K562 (cell line): ENCODE results near the gene FGGY. TPM values are rescaled to one million over a fixed set of nuclear protein-coding genes. Genes with fewer than 3 reads are reported as not detected.

Experiments
- ATAC-seq: fragments of 200-7000 bp; cut with Tn5 transposase; 3 replicates; pipeline ENCODE4 v1.9.1; 2020; ENCODE audit warnings: moderate library complexity
- BruUV-seq: library from RNA; stranded (reverse); fragments of 400-500 nt; replicated peaks from 2 replicates; lab custom pipeline; 2021; lab: Mats Ljungman, UMichigan
- CTCF ChIA-PET: fragments of 300-600 bp; formaldehyde crosslinking; extraction: SDS; loops from one replicate; lab custom pipeline; 2021; ENCODE audit warnings: low intra/inter-chr PET ratio; lab: Yijun Ruan, JAX
- POLR2A ChIA-PET: fragments of 300-600, 350-650 bp; sonication (Branson Sonifier 250); formaldehyde crosslinking; extraction: SDS; loops from one replicate; lab custom pipeline; 2021; ENCODE audit warnings: antibody characterized with exemption, inconsistent platforms; lab: Yijun Ruan, JAX
- DNase-seq, 4 experiments: peaks; one replicate each; pipeline versions ENCODE4 v3.0.0 to v3.0.0-alpha.2; 2011 to 2018; ENCODE audit warnings: low spot score in 3 of 4, mixed read lengths in 3 of 4; ENCODE audit errors: extremely low read depth in 1 of 4
- FAIRE-seq: peaks from 2 replicates; lab custom pipeline; 2011; peaks lifted over from hg19 to GRCh38; lab: Jason Lieb, UNC
- H2AFZ ChIP-seq: 2 replicates; pipeline ENCODE4 v1.6.0; 2011; ENCODE audit warnings: low read depth, low read length, control low read depth, inconsistent platforms
- H3K27ac ChIP-seq: fragments of 200-600 bp; 3 replicates; pipeline ENCODE4 v1.8.0; 2011; ENCODE audit warnings: low read depth, mild to moderate bottlenecking, control low read depth, inconsistent platforms, low read length, moderate library complexity, mixed read lengths; ENCODE audit errors: extremely low read depth
- H3K27me3 ChIP-seq, 2 experiments: fragments of 300-600 bp in 1 of 2; 2 replicates in 1 of 2; 3 replicates in 1 of 2; pipeline versions ENCODE4 v1.6.0 to v1.8.0; 2011; ENCODE audit warnings: inconsistent platforms in 2 of 2, low read length in 2 of 2, mild to moderate bottlenecking in 1 of 2, mixed read lengths in 1 of 2, moderate library complexity in 1 of 2; ENCODE audit not compliant: control insufficient read depth in 2 of 2, insufficient read depth in 2 of 2
- H3K36me3 ChIP-seq: fragments of 300-600 bp; 3 replicates; pipeline ENCODE4 v1.8.0; 2011; ENCODE audit warnings: mild to moderate bottlenecking, low read length, inconsistent platforms; ENCODE audit not compliant: control insufficient read depth, insufficient read depth
- H3K4me1 ChIP-seq, 2 experiments: fragments of 200-600 bp in 1 of 2; replicated peaks in 1 of 2; 2 replicates in 1 of 2; 3 replicates in 1 of 2; pipeline versions ENCODE4 v1.5.1 to v1.8.0; 2011; ENCODE audit warnings: inconsistent platforms in 2 of 2, low read length in 2 of 2, mild to moderate bottlenecking in 1 of 2, mixed read lengths in 1 of 2, moderate library complexity in 1 of 2; ENCODE audit not compliant: control insufficient read depth in 2 of 2, insufficient read depth in 2 of 2
- H3K4me2 ChIP-seq: 2 replicates; pipeline ENCODE4 v1.6.1; 2011; ENCODE audit warnings: low read length, control low read depth, inconsistent platforms, mixed read lengths; ENCODE audit not compliant: insufficient read depth
- H3K4me3 ChIP-seq: fragments of 200-600 bp; sonication (generic), shearing (Covaris generic); 2 replicates; pipeline ENCODE4 v1.5.1; 2016; ENCODE audit warnings: control low read depth, inconsistent platforms
- H3K79me2 ChIP-seq: fragments of 200-600 bp; 3 replicates; pipeline ENCODE4 v1.8.0; 2011; ENCODE audit warnings: low read length, inconsistent platforms; ENCODE audit not compliant: control insufficient read depth, insufficient read depth
- H3K9ac ChIP-seq, 2 experiments: 2 replicates each; pipeline versions ENCODE4 v1.6.0 to v1.6.1; 2011; ENCODE audit warnings: low read depth in 2 of 2, low read length in 2 of 2, control low read depth in 1 of 2, inconsistent platforms in 1 of 2, mild to moderate bottlenecking in 1 of 2, mixed read lengths in 1 of 2; ENCODE audit not compliant: insufficient read depth in 1 of 2
- H3K9me1 ChIP-seq: one replicate; pipeline ENCODE4 v1.6.0; 2011; ENCODE audit warnings: inconsistent platforms, mild to moderate bottlenecking, low read length, moderate library complexity; ENCODE audit not compliant: control insufficient read depth, insufficient read depth
- H3K9me3 ChIP-seq: replicated peaks from 2 replicates; pipeline ENCODE4 v1.5.1; 2011; ENCODE audit warnings: low read depth, low read length, inconsistent platforms; ENCODE audit not compliant: control insufficient read depth, insufficient read depth
- H4K20me1 ChIP-seq: replicated peaks from 2 replicates; pipeline ENCODE4 v1.6.1; 2011; ENCODE audit warnings: low read length, inconsistent platforms, mixed read lengths; ENCODE audit not compliant: control insufficient read depth, insufficient read depth
- MEF2D ChIP-seq: conservative IDR thresholded peaks from 2 replicates; pipeline ENCODE4 v1.6.1; 2016; ENCODE audit warnings: low read depth, missing genetic modification characterization, missing compliant biosample characterization
- MTA1 ChIP-seq: fragments of 450-650 bp; IDR thresholded peaks from 2 replicates; pipeline ENCODE4 v1.6.1; 2017; ENCODE audit warnings: borderline replicate concordance
- NR2C1 ChIP-seq, 2 experiments: fragments of 450-650 bp; IDR thresholded peaks; 2 replicates each; pipeline ENCODE4 v1.6.1; 2017; ENCODE audit warnings: mild to moderate bottlenecking in 2 of 2, antibody characterized with exemption in 1 of 2, inconsistent platforms in 1 of 2, missing compliant biosample characterization in 1 of 2, missing genetic modification characterization in 1 of 2
- TRIM24 ChIP-seq, 2 experiments: fragments of 450-650 bp; IDR thresholded peaks; 2 replicates each; pipeline ENCODE4 v1.6.1; 2016
- TRIM28 ChIP-seq: fragments of 450-650 bp; IDR thresholded peaks from 2 replicates; pipeline ENCODE4 v1.6.1; 2017
- U2AF1 ChIP-seq: fragments of 200-400 bp; formaldehyde crosslinking; optimal IDR thresholded peaks from 2 replicates; pipeline ENCODE3; 2017; ENCODE audit warnings: mild to moderate bottlenecking, low read depth, low read length, moderate library complexity
- U2AF2 ChIP-seq: fragments of 200-400 bp; formaldehyde crosslinking; optimal IDR thresholded peaks from 2 replicates; pipeline ENCODE3; 2017; ENCODE audit warnings: low read depth, mild to moderate bottlenecking, low read length
- ZC3H8 ChIP-seq: fragments of 450-650 bp; IDR thresholded peaks from 2 replicates; pipeline ENCODE4 v1.6.1; 2017
- ZNF174 ChIP-seq: fragments of 250-450 bp; sonication (Bioruptor Pico); IDR thresholded peaks from 2 replicates; pipeline ENCODE4 v1.4.0; 2020; ENCODE audit warnings: mild to moderate bottlenecking
- WGBS: fragments of 100-300 bp; shearing (Covaris generic); methylation state at CpG from one replicate; pipeline ENCODE4 v1.1.6; 2016; ENCODE audit warnings: low coverage, mixed read lengths; ENCODE audit not compliant: insufficient coverage; ENCODE audit errors: missing lambda C conversion rate; 5-methylcytosine and 5-hydroxymethylcytosine counted together
- in situ Hi-C: fragments of 300-500 bp; cut with MboI; formaldehyde crosslinking; loops from 4 replicates; pipeline ENCODE4 v1.15.0; 2018; ENCODE audit warnings: inconsistent platforms, mixed read lengths
- intact Hi-C: fragments of 100-400 bp; cut with micrococcal nuclease; formaldehyde crosslinking; loops from 2 replicates; pipeline ENCODE4 v1.14.2; 2022
- polyA plus RNA-seq, 8 experiments: library from polyadenylated mRNA; depleted of rRNA in 4 of 8; stranded (reverse) in 5 of 8; unstranded in 3 of 8; fragments of >200 nt; fragmentation: Nextera tagmentation in 2 of 8; fragmentation: Illumina TruSeq in 1 of 8; extraction: Ambion mirVana in 2 of 8; extraction: Trizol in 1 of 8; gene quantifications; 2 replicates each; pipeline versions ENCODE4 v1.2.1 to v1.2.3, GENCODE V29; 2011 to 2014; ENCODE audit warnings: inconsistent platforms in 1 of 8, missing spikeins in 1 of 8
- total RNA-seq, 7 experiments: library from RNA; depleted of rRNA in 6 of 7; stranded (reverse); fragments of >200 nt in 6 of 7; fragmentation: Illumina TruSeq in 2 of 7; extraction: Trizol in 2 of 7; gene quantifications; 2 replicates each; pipeline versions ENCODE4 v1.2.1 to v1.2.3, GENCODE V29; 2011 to 2021; ENCODE audit warnings: low replicate concordance in 1 of 7
- TF ChIP-seq, protein P1 (sequence below), 2 experiments: fragments of 450-650 bp; IDR thresholded peaks; 2 replicates each; pipeline ENCODE4 v1.6.1; 2018; ENCODE audit warnings: mild to moderate bottlenecking in 2 of 2, low read depth in 1 of 2; ENCODE audit not compliant: partially characterized antibody in 2 of 2
- TF ChIP-seq, protein P2 (sequence below): fragments of 250-450 bp; sonication (Bioruptor Pico); IDR thresholded peaks from 2 replicates; pipeline ENCODE4 v1.5.0; 2020; ENCODE audit warnings: mild to moderate bottlenecking, borderline replicate concordance
- TF ChIP-seq, protein P3 (sequence below): sonication (generic); formaldehyde crosslinking; IDR thresholded peaks from 2 replicates; pipeline ENCODE4 v1.8.1; 2023; ENCODE audit warnings: mild to moderate bottlenecking, missing genetic modification reagents

FGGY gene
- total and polyA plus RNA-seq, 9 of the 15 experiments (the other 6 are each of a cell fraction or from before 2014, with no cell fraction given), result 9.7 to 19.2 (median 12.6) TPM

DNA sequence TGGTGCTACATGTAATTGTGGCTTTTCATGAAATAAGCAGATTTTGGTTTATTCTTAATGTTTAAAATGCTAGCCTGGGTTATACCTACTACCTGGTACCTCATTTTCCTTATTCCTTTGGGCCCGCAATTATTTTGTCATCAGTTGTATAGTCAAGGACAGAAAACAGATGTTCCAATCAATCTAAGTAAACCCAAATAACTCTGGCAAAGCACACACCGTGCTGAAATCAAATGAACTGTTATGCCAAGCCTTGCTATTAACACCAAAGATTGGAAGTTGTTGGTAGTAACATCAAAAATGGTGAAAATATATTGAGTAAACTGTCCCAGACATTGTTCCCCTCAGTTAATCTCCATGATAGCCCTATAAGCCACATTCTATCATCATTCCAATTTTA, 248.9 kb downstream of the FGGY start (continued):
- TF ChIP-seq, protein P1, sequence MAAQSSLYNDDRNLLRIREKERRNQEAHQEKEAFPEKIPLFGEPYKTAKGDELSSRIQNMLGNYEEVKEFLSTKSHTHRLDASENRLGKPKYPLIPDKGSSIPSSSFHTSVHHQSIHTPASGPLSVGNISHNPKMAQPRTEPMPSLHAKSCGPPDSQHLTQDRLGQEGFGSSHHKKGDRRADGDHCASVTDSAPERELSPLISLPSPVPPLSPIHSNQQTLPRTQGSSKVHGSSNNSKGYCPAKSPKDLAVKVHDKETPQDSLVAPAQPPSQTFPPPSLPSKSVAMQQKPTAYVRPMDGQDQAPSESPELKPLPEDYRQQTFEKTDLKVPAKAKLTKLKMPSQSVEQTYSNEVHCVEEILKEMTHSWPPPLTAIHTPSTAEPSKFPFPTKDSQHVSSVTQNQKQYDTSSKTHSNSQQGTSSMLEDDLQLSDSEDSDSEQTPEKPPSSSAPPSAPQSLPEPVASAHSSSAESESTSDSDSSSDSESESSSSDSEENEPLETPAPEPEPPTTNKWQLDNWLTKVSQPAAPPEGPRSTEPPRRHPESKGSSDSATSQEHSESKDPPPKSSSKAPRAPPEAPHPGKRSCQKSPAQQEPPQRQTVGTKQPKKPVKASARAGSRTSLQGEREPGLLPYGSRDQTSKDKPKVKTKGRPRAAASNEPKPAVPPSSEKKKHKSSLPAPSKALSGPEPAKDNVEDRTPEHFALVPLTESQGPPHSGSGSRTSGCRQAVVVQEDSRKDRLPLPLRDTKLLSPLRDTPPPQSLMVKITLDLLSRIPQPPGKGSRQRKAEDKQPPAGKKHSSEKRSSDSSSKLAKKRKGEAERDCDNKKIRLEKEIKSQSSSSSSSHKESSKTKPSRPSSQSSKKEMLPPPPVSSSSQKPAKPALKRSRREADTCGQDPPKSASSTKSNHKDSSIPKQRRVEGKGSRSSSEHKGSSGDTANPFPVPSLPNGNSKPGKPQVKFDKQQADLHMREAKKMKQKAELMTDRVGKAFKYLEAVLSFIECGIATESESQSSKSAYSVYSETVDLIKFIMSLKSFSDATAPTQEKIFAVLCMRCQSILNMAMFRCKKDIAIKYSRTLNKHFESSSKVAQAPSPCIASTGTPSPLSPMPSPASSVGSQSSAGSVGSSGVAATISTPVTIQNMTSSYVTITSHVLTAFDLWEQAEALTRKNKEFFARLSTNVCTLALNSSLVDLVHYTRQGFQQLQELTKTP (IDR thresholded peaks at IDR 0.05; ENCODE audit: low read depth in 1 of 2, partially characterized antibody in 2 of 2), result no peak
- TF ChIP-seq MEF2D (tag) (no peak), TRIM28 (no peak), ZC3H8 (no peak), MTA1 (no peak)

DNA sequence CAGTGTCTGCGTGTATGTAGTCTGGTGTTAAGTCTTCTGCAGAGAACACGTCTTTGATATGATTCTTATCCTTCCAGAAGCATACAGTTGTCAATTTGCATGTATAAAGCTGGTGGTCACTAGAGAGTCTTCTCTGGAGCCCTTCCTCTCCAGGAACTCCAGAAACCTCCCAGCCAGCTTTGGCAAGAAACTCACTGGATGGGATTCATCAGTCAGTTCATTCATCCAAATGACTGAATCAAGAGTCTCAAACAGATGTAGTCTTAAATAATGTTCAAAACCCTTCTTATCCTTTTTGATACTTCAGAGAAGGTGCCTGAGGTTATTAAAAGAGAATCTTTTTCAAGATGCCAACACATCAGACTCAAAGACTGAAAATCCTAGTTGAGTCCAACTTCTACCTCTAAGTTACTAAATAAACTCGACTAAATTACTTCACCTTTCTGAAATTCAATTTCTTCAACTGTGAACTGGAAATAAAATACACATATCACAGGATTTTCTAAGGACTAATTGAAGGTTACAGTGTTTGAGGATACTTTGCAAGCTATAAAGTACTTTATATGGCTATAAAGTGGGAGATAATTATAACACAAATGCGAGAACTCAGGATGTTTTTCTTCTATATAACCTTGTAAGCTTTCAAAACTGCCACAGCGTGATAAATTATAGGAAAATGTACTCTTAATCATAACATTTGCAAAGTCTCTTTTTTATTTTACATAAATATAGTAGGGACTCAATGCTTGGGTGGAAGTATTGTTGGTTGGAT, 252.4 kb downstream of the FGGY start:
- in situ Hi-C loops, result no loop called here
- no peak for DNase-seq
- no peaks in the 10 kb centered on the region for H3K36me3 ChIP-seq
- POLR2A ChIA-PET, result interaction anchor here (0.7 to 0.8 kb wide), 2 partner anchors 27 to 1004 kb away, joined by 3 to 5 read pairs; no protein-coding TSS in a partner anchor
- intact Hi-C loops, result no loop called here
- 2% methylated on average over 5 of the region's 5 CpGs for WGBS
- no peaks in the 10 kb centered on the region for H3K27me3 ChIP-seq
- no peak overlapping the region for H3K4me3 ChIP-seq
- H3K9me1 ChIP-seq, result no peaks in the 10 kb centered on the region
- no peak overlapping the region for H2AFZ ChIP-seq
- no peaks in the 10 kb centered on the region for H3K79me2 ChIP-seq
- BruUV-seq, result no TSS peak
- no peaks in the 10 kb centered on the region for H4K20me1 ChIP-seq
- no peaks in the 10 kb centered on the region for H3K9me3 ChIP-seq
- H3K27ac ChIP-seq, result no peak overlapping the region
- H3K4me1 ChIP-seq, result no peaks in the 10 kb centered on the region
- ATAC-seq, result no peak
- no peak for FAIRE-seq
- CTCF ChIA-PET, result interaction anchor here (0.6 kb wide), 1 partner anchor 350 kb away, joined by 3 read pairs; no protein-coding TSS in a partner anchor
- no peak overlapping the region for H3K9ac ChIP-seq
- no peak overlapping the region for H3K4me2 ChIP-seq
- TF ChIP-seq U2AF1 (no peak), ZNF174 (CRISPR knock-in tag) (no peak), NR2C1 (IDR thresholded peaks at IDR 0.05) (no peak), NR2C1 (tag; IDR thresholded peaks at IDR 0.05) (no peak), U2AF2 (no peak), TRIM24 (IDR thresholded peaks at IDR 0.05) (no peak)
- TF ChIP-seq, protein P2, sequence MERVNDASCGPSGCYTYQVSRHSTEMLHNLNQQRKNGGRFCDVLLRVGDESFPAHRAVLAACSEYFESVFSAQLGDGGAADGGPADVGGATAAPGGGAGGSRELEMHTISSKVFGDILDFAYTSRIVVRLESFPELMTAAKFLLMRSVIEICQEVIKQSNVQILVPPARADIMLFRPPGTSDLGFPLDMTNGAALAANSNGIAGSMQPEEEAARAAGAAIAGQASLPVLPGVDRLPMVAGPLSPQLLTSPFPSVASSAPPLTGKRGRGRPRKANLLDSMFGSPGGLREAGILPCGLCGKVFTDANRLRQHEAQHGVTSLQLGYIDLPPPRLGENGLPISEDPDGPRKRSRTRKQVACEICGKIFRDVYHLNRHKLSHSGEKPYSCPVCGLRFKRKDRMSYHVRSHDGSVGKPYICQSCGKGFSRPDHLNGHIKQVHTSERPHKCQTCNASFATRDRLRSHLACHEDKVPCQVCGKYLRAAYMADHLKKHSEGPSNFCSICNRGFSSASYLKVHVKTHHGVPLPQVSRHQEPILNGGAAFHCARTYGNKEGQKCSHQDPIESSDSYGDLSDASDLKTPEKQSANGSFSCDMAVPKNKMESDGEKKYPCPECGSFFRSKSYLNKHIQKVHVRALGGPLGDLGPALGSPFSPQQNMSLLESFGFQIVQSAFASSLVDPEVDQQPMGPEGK (CRISPR knock-in tag), result no peak
- TF ChIP-seq, protein P3, sequence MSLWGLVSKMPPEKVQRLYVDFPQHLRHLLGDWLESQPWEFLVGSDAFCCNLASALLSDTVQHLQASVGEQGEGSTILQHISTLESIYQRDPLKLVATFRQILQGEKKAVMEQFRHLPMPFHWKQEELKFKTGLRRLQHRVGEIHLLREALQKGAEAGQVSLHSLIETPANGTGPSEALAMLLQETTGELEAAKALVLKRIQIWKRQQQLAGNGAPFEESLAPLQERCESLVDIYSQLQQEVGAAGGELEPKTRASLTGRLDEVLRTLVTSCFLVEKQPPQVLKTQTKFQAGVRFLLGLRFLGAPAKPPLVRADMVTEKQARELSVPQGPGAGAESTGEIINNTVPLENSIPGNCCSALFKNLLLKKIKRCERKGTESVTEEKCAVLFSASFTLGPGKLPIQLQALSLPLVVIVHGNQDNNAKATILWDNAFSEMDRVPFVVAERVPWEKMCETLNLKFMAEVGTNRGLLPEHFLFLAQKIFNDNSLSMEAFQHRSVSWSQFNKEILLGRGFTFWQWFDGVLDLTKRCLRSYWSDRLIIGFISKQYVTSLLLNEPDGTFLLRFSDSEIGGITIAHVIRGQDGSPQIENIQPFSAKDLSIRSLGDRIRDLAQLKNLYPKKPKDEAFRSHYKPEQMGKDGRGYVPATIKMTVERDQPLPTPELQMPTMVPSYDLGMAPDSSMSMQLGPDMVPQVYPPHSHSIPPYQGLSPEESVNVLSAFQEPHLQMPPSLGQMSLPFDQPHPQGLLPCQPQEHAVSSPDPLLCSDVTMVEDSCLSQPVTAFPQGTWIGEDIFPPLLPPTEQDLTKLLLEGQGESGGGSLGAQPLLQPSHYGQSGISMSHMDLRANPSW (CRISPR knock-in tag), result no peak
